Keratinocyte (primary cell): ENCODE results near the gene P2RY8. TPM values are rescaled to one million over a fixed set of nuclear protein-coding genes. Genes with fewer than 3 reads are reported as not detected.

Experiments
- DNase-seq: peaks from one replicate; pipeline ENCODE4 v3.0.0-alpha.2; 2011; ENCODE audit warnings: low read depth, missing footprints, low spot score
- FAIRE-seq: peaks from 2 replicates; lab custom pipeline; 2011; peaks lifted over from hg19 to GRCh38; lab: Jason Lieb, UNC
- H2AFZ ChIP-seq: 2 replicates; pipeline ENCODE4 v1.6.0; 2012; ENCODE audit warnings: low read length, control low read depth, inconsistent platforms; ENCODE audit not compliant: control insufficient read depth
- H3K27ac ChIP-seq: 2 replicates; pipeline ENCODE4 v1.5.1; 2011; ENCODE audit warnings: low read length; ENCODE audit not compliant: control insufficient read depth, insufficient read depth
- H3K27me3 ChIP-seq: 3 replicates; pipeline ENCODE4 v1.6.0; 2011; ENCODE audit warnings: low read length; ENCODE audit not compliant: control insufficient read depth, insufficient read depth; ENCODE audit errors: extremely low read depth
- H3K36me3 ChIP-seq, 2 experiments: 2 replicates in 1 of 2; 3 replicates in 1 of 2; pipeline ENCODE4 v1.5.1; 2011; ENCODE audit warnings: low read length in 2 of 2, mild to moderate bottlenecking in 1 of 2; ENCODE audit not compliant: control insufficient read depth in 2 of 2, insufficient read depth in 2 of 2; ENCODE audit errors: extremely low read depth in 1 of 2
- H3K4me1 ChIP-seq: 3 replicates; pipeline ENCODE4 v1.5.1; 2011; ENCODE audit warnings: low read length; ENCODE audit not compliant: control insufficient read depth, insufficient read depth; ENCODE audit errors: extremely low read depth
- H3K4me2 ChIP-seq: 3 replicates; pipeline ENCODE4 v1.6.0; 2011; ENCODE audit warnings: low read depth, low read length; ENCODE audit not compliant: control insufficient read depth, insufficient read depth; ENCODE audit errors: extremely low read depth
- H3K4me3 ChIP-seq, 3 experiments: fragments of 200-600 bp in 1 of 3; sonication (generic) in 1 of 3; 2 replicates in 2 of 3; 3 replicates in 1 of 3; pipeline ENCODE4 v1.5.1; 2011 to 2016; ENCODE audit warnings: low read length in 3 of 3, mild to moderate bottlenecking in 3 of 3, control low read depth in 2 of 3, inconsistent platforms in 1 of 3, low read depth in 1 of 3, mixed read lengths in 1 of 3, mixed run types in 1 of 3, moderate library complexity in 1 of 3; ENCODE audit not compliant: control insufficient read depth in 2 of 3, insufficient read depth in 2 of 3; ENCODE audit errors: extremely low read depth in 1 of 3
- H3K79me2 ChIP-seq: 2 replicates; pipeline ENCODE4 v1.6.0; 2012; ENCODE audit warnings: low read length; ENCODE audit not compliant: control insufficient read depth, insufficient read depth
- H3K9ac ChIP-seq: 3 replicates; pipeline ENCODE4 v1.6.0; 2011; ENCODE audit warnings: low read length; ENCODE audit not compliant: control insufficient read depth, insufficient read depth; ENCODE audit errors: extremely low read depth
- H3K9me1 ChIP-seq: 3 replicates; pipeline ENCODE4 v1.6.0; 2011; ENCODE audit warnings: low read length; ENCODE audit not compliant: control insufficient read depth, insufficient read depth; ENCODE audit errors: extremely low read depth
- H3K9me3 ChIP-seq: 2 replicates; pipeline ENCODE4 v1.5.1; 2012; ENCODE audit warnings: low read depth, low read length; ENCODE audit not compliant: control insufficient read depth
- H4K20me1 ChIP-seq: 3 replicates; pipeline ENCODE4 v1.6.0; 2011; ENCODE audit warnings: low read length; ENCODE audit not compliant: control insufficient read depth, insufficient read depth; ENCODE audit errors: extremely low read depth
- CTCF ChIP-seq, 3 experiments: IDR thresholded peaks in 1 of 3; conservative IDR thresholded peaks in 1 of 3; optimal IDR thresholded peaks in 1 of 3; 2 replicates in 2 of 3; 3 replicates in 1 of 3; pipeline versions ENCODE3 to v1.5.1; 2011; ENCODE audit warnings: low read length in 3 of 3, mild to moderate bottlenecking in 3 of 3, moderate library complexity in 2 of 3, control low read depth in 1 of 3, inconsistent platforms in 1 of 3; ENCODE audit not compliant: insufficient read depth in 2 of 3; ENCODE audit errors: extremely low read depth in 1 of 3
- EZH2 ChIP-seq: IDR thresholded peaks from one replicate; pipeline ENCODE4 v1.6.1; 2012; ENCODE audit warnings: inconsistent platforms, mild to moderate bottlenecking, low read length, moderate library complexity
- dilution Hi-C: fragments of 300-500 bp; cut with MboI; formaldehyde crosslinking; loops from one replicate; pipeline ENCODE4 v1.7.0; 2020; ENCODE audit warnings: low sequenced_read_pairs; ENCODE audit not compliant: extremely low pct_ligation_motif_present
- polyA plus RNA-seq, 5 experiments: library from polyadenylated mRNA; depleted of rRNA in 3 of 5; stranded (reverse) in 3 of 5; stranded (forward) in 1 of 5; unstranded in 1 of 5; fragments of >200 nt; gene quantifications; 1 replicate in 1 of 5; 2 replicates in 3 of 5; 3 replicates in 1 of 5; pipeline versions ENCODE4 v1.2.1 to v1.2.3, GENCODE V29; 2011 to 2012; ENCODE audit warnings: missing spikeins in 2 of 5, low read depth in 1 of 5, low replicate concordance in 1 of 5

Gene P2RY8
- polyA plus RNA-seq, 1 donor (not counting 4 experiments of a cell fraction or from before 2014, with no cell fraction given), result not detected

GRCh38 chrX:1462596-1463251 lies 74.3 kb downstream of the P2RY8 start:
- Histone ChIP-seq H3K27ac (no peak overlapping the region), H3K9me3 (no peaks in the 10 kb centered on the region), H2AFZ (no peak overlapping the region), H3K9ac (no peak overlapping the region), H3K4me3 (no peak overlapping the region), H3K4me2 (no peak overlapping the region), H3K9me1 (no peaks in the 10 kb centered on the region), H4K20me1 (no peaks in the 10 kb centered on the region), H3K79me2 (no peaks in the 10 kb centered on the region), H3K27me3 (peaks cover 24% of the 10 kb centered on the region), H3K36me3 (no peaks in the 10 kb centered on the region), H3K4me1 (no peaks in the 10 kb centered on the region)
- FAIRE-seq (no peak), DNase-seq (no peak)
- TF ChIP-seq CTCF (optimal IDR thresholded peaks at IDR 0.05 in 1 of 3, IDR thresholded peaks at IDR 0.05 in 1 of 3, conservative IDR thresholded peaks at IDR 0.05 in 1 of 3; ENCODE audit: extremely low read depth in 1 of 3, insufficient read depth in 2 of 3, low read length in 3 of 3) (no peak), EZH2 (no peak)
- dilution Hi-C loops, result no loop called here

GRCh38 chrX:1462110-1462509 lies 74.9 kb downstream of the P2RY8 start:
- Histone ChIP-seq H3K27me3 (peaks cover 20% of the 10 kb centered on the region), H3K4me2 (no peak overlapping the region), H4K20me1 (no peaks in the 10 kb centered on the region), H3K9me3 (no peaks in the 10 kb centered on the region), H3K79me2 (no peaks in the 10 kb centered on the region), H3K4me1 (no peaks in the 10 kb centered on the region), H2AFZ (no peak overlapping the region), H3K36me3 (no peaks in the 10 kb centered on the region), H3K4me3 (no peak overlapping the region), H3K9me1 (no peaks in the 10 kb centered on the region), H3K27ac (no peak overlapping the region), H3K9ac (no peak overlapping the region)
- no peak for FAIRE-seq
- dilution Hi-C loops, result no loop called here
- DNase-seq, result no peak
- no peak for TF ChIP-seq CTCF (optimal IDR thresholded peaks at IDR 0.05 in 1 of 3, IDR thresholded peaks at IDR 0.05 in 1 of 3, conservative IDR thresholded peaks at IDR 0.05 in 1 of 3; ENCODE audit: extremely low read depth in 1 of 3, insufficient read depth in 2 of 3, low read length in 3 of 3)
- no peak for TF ChIP-seq EZH2
